ENCODE results near the gene PDE9A.

Gene PDE9A

DNA sequence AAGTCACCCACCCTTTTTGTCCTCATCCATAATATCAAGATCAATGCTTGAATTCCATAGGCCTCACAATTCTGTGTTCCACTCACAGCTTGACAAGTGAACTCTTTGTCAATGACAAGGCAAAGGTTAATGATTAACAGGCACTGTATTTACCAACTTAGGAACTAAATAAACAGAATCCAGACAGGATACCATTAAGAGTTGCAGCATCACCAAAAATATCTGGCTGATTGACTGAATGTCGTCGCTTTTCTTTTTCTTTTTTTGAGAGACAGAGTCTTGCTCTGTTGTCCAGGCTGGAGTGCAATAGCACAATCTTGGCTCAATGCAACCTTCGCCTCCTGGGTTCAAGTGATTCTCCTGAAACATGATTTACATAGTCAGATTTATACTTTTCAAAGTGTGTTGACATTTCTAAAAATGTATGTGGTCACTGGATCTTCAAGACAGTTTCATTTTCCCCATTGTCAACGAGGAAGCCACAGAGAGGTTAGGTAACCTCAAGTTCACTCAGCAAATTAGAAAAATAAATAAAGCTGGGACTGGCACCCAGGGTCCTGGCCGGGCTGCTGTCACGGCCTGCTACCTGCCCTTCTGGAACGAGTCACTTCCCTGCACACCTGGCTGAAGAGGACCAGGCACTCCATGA, 81.0 kb downstream of the PDE9A start:
- no peak for DNase-seq (ENCODE audit: low read depth in 2 of 3, low spot score in 1 of 3)

DNA sequence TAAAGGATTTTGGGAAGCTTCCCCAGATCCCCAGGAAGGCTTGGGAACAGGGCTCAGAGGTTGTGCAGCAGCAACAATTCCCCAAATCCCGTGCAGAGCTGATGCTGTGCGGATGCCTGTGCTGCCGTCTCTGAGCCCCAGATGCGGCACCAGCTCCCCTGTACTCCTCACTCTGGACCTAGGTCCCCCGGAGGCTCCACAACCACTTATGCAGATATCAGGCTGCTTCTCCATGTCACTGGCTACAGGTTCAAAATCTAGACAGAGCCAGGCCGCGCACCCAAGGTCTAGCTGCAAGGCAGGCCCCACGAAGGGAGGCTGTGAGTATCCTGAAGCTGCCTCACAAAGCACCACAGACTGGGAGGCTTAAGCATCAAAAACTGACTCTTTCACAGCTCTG, 81.6 kb downstream of the PDE9A start:
- no peak for DNase-seq (ENCODE audit: low read depth in 2 of 3, low spot score in 1 of 3)

- no peak for DNase-seq (ENCODE audit: low read depth in 2 of 3, low spot score in 1 of 3)
These were observed 82.5 kb downstream of the PDE9A start for GRCh38 chr21:42735944-42736343.

DNA sequence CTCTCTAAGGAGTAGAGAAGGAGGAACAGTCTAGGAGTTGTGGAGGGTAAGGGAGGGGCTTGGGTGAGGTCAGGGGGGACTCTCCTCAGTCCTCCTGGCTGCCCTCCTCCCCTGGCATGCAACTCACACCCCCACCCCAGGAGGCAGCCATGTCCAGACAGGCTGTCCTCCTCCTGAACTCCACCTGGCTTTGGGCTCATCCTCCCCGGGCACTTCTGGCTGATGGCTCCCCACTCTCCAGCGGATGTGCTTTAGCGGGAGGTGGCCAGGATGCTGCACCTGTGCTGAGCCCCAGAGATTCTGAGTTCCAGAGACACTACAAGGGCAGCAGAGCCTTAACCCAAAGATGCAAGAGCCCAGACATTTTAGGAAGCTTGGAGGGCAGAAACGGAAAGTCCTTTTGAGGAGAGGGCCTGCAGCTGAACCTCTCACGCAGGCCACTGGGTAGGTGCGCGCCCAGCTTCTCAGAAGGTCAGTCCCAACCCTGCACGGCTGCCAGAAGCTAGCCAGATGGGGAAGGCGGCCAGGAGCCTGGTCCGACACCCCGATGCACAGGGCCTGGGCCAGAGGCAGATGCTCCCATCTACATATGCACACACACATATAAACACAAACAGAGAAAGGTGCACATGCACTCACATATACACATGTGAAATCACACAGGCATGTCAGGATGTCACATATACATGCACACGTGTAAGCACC, 83.4 kb downstream of the PDE9A start:
- no peak for DNase-seq (ENCODE audit: low read depth in 2 of 3, low spot score in 1 of 3)

DNA sequence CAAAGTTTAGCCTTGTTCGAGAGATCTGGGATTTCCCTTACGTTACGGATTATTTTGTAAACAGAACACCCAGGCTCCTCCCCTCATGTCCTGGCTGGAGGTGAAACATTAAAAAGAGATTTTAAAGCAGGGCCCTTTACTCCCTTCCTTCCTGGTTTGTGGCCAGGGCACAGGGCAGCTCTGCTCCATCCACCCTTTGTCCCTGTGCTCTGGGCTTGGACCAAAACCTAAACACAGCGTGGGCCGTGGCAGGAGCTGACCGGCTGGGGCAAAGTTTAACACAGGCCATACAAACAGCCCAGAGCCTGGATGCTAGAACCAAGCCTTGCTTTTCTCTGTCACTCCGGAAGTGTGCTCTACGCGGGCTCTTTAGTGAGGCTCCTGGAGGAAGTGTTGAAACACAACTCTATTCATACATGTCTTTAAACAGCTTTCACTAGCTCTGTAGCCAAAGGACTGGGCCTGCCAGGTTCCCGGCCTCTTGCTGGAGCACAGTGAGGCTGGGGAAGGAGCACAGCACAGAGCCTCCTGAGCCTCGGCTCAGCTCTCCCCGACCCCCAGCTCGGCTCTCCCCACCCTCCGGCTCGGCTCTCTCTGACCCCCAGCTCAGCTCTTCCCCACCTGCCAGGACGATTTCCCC, 84.7 kb downstream of the PDE9A start:
- peak in 2 of 3 donors; percentile 12 to 16 for DNase-seq (ENCODE audit: low read depth in 2 of 3, low spot score in 1 of 3)

GRCh38 chr21:42739061-42739931, 85.9 kb downstream of the PDE9A start:
- DNase-seq (ENCODE audit: low read depth in 2 of 3, low spot score in 1 of 3), result no peak

DNA sequence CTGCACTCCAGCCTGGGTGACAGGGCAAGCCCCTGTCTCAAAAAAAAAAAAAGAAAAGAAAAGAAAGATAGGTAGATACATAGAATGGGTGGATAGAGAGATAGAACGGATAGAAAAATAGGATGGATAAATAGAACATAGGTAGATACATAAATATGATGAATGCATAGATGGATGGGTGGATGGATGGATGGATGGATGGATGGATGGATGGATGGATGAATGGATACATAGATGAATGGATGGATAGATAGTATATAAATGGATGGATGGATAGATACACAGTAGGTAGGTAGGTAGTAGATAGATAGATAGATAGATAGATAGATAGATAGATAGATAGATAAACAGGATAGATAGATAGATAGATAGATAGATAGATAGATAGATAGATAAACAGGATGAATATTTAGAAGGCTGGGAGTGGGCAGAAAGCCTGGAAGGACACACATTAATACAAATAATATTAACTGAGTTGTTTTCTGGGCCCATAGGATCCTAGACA, 87.0 kb downstream of the PDE9A start:
- DNase-seq (ENCODE audit: low read depth in 2 of 3, low spot score in 1 of 3), result no peak

GRCh38 chr21:42741066-42741465, 87.6 kb downstream of the PDE9A start:
- no peak for DNase-seq (ENCODE audit: low read depth in 2 of 3, low spot score in 1 of 3)

GRCh38 chr21:42744520-42745445, 91.4 kb downstream of the PDE9A start:
- no peak for DNase-seq (ENCODE audit: low read depth in 2 of 3, low spot score in 1 of 3)

- DNase-seq (ENCODE audit: low read depth in 2 of 3, low spot score in 1 of 3), result no peak
These were observed 92.3 kb downstream of the PDE9A start for GRCh38 chr21:42745511-42746239.

- DNase-seq (ENCODE audit: low read depth in 2 of 3, low spot score in 1 of 3), result no peak
These were observed 92.8 kb downstream of the PDE9A start for GRCh38 chr21:42746240-42746592.

- DNase-seq (ENCODE audit: low read depth in 2 of 3, low spot score in 1 of 3), result peak in 2 of 3 donors; percentile 4 to 16
These were observed 93.3 kb downstream of the PDE9A start for GRCh38 chr21:42746593-42747275.

DNA sequence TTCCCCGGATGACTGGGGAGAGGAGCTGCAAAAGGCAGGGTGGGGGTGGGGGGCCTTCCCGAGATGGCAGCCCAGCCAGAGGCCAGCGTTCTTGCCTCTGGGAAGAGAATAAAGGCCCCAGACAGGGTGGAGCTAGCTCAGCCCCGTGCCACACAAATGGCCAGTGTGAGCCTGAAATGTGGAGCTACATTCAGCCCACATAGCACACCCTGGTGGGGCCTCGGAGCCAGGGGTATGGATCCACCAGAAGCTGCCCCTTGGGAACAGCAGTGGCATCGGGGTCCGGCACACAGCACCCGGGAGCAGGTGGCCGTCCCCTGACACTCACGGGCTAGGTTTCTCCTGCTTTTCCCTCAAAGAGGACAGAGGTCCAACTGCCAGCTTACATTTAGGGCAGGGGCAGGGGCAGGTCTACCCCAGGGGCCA, 93.9 kb downstream of the PDE9A start:
- DNase-seq (ENCODE audit: low read depth in 2 of 3, low spot score in 1 of 3), result no peak

GRCh38 chr21:42747746-42748351, 94.4 kb downstream of the PDE9A start:
- DNase-seq (ENCODE audit: low read depth in 2 of 3, low spot score in 1 of 3), result no peak

- no peak for DNase-seq (ENCODE audit: low read depth in 2 of 3, low spot score in 1 of 3)
These were observed 95.3 kb downstream of the PDE9A start for GRCh38 chr21:42748620-42749176.

DNA sequence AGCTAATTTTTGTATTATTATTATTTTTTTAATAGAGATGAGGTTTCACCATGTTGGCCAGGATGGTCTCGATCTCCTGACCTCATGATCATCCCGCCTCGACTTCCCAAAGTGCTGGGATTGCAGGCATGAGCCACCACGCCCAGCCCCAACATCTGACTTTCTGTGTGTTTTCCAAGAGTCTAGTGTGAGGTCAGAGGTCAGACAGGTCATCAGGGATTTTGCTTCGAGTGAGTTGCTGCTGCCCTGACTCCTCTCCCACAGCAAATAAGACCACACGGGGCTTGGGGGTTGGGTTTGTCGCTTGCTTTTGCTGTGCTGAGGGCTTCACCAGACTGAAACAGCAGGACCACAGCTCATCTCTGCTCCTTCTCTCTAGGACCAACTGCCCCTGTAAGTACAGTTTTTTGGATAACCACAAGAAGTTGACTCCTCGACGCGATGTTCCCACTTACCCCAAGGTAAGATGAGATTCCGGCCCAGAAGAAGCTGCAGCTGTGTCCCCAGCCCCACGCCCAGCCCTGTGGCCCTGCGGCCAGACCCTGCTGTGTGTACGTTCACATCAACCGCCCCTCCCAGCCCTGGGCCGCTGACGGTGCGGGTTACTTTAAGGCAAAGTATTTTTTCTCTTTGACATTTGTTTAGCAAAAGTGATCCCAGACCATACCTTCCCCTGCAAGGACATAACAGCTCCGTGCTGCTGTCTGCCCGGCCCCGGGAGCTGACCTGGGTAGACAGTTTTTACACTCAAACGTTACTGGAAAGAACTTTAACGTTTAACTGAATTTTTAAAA, 97.5 kb downstream of the PDE9A start:
- no peak for DNase-seq (ENCODE audit: low read depth in 2 of 3, low spot score in 1 of 3)

DNA sequence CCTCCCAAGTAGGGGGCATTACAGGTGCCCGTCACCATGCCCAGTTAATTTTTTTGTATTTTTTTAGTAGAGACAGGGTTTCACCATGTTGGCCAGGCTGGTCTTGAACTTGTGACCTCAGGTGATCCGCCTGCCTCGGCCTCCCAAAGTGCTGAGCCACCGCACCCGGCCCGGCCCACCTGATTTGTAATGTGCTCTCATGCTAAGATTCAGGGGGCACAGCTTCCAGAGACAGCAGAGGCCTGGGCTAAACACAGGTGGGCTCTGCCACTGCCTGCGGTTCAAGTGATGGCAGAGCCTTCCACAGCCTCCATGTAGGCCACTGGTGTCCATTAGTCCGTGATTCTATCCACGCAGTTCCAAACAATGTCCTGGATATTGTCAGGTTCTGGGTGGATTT, 98.4 kb downstream of the PDE9A start:
- no peak for DNase-seq (ENCODE audit: low read depth in 2 of 3, low spot score in 1 of 3)

All from stimulated activated CD4-positive, alpha-beta T cell treated with anti-CD3 and anti-CD28 coated beads, Interleukin-12 subunit alpha, Interleukin-12 subunit beta, amount 100 ng/mL, for 48 hours (primary cell).